GM21528 (cell line): Measurements from ENCODE around the gene COL25A1.
"Not testable (repeated sequence)": the region's sequence is repeated elsewhere in the genome, so short reads cannot be mapped to it uniquely, and the experiment has no call there.

Source experiments
- ATAC-seq: cut with Tn5 transposase; IDR thresholded peaks from one replicate; pipeline ENCODE4 v1.9.1; 2021; ENCODE audit warnings: mild to moderate bottlenecking, moderate library complexity; ENCODE audit not compliant: unreplicated experiment, low FRiP score

Gene COL25A1

GRCh38 chr4:109174224-109174953, 128.1 kb downstream of the COL25A1 start:
- ATAC-seq, result no peak

GRCh38 chr4:109172301-109172700, 130.2 kb downstream of the COL25A1 start:
- no peak for ATAC-seq

DNA sequence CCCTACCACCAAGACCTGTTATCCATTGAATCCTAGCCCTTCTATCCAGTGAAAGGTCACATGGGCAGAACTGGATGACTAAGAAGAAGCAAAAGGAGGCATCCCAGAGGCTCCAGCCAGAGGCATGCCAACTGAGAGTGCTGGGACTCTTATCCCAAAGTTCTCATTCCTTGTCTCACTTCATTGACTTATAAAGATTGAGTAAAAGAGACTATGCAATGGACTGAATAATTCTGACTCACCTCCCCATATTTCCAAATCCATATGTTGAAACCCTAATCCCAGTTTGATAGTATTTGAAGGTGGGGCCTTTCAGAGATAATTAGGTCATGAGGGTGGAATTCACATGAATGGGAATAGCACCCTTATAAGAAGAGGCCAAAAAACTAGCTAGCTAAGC, 131.4 kb downstream of the COL25A1 start:
- no peak for ATAC-seq

DNA sequence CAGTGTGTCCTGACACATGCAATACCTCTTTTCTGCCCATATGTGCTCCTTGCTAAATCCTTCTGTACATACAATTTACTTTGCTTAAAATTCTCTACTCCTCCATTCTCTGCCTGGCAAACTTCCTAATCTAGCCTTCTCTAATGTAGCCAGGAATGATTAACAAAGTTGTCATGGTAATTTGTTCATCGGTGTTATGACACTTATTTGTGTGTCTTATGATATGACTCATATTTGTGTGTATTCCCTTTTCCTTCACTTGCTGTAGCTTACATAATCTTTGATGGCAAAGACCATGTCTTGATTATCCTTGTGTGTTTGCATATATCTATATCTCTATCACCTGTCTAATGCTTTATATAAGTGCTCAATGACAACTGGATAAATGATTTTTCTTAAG, 133.3 kb downstream of the COL25A1 start:
- no peak for ATAC-seq

DNA sequence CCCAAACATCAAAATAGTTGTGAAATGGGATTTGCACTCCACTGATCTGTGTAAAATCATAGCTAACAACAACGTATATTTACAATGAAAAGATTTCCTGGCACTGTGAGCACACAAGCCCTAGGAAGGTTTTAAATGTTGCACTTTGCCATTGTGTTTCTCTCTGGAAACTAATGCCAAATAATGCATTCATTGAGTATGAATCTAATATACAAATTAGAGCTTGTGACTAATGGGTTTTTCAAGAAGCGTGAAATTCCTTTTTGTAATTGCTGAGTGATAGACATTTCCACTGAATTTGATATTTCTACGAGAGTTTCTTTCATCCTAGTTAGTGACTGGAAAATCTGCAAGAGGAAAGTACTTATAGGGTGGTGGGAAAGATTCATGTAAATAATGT, 135.9 kb downstream of the COL25A1 start:
- ATAC-seq, result no peak

DNA sequence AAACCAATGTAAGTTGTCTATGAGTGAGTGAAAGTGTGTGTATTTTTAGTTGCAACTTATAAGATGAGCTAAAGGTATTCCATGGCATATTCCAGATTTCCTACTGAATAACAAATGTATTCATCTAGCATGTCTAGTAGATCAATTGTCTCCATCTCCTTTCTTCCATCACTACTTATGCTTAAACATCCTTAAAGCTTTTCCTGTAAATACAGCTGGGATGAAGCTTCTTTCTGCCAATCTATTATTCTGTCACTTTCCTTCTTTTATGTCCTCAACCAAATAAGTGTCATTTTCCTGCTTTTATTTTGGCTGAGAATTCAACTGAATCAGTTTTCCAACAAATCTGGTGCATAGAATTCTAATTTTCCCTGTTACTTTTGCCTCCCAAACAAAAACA, 136.3 kb downstream of the COL25A1 start:
- no peak for ATAC-seq

DNA sequence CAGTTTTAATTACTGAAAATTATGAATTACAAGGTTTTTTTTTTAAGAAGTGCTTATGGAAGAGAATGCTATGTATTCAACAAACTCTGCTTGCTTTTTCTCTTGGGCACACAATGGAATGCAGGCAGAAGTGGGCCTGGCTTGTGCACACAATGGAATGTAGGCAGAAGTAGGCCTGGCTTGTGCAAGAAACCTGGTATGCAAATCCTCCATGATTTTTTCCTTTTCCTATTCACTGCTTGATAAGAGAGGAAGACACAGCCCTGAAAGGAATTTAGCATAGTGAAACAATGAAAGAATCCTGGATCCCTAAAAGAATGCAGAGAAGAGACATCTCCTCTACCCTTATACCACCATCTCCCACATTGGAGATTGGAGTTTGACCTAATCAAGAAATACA, 138.4 kb downstream of the COL25A1 start:
- no peak for ATAC-seq

DNA sequence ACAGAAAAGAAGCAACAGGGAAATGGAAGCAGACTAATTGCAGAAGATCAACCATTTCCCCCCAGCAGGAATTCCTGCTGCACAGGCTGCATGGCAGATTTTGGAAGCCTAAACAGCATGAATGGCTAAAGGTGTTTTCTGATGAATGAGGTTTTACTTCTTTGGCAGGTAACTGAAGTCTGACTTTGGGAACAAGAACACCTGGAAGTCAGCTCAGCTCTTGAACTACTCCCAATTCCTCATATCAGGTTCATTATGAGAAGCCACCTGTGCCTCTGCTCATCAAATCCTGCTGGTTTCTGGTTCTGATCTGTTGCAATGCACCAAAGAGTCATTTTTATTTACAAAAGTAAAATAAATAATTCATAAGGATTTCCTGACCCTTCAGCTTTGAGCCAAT, 139.0 kb downstream of the COL25A1 start:
- no peak for ATAC-seq

GRCh38 chr4:109162759-109163158, 139.7 kb downstream of the COL25A1 start:
- no peak for ATAC-seq

DNA sequence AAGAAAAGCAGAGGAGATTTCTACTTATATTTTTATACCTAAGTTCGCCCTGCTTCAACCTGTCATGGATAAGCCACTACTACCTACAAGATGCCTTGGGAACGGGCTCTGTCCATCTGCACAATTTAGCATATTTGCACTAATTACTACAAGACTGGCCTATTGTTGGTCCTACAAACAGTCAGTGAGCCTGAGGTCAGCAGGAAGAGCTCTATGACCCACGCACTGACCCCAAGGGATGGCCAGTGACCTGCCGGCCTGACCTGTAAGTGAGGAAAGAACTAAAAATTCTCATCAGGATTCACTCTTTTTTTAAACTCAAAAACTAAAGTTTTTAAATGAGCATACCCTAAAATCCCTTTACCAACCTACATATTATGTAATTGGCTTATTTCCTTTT, 142.0 kb downstream of the COL25A1 start:
- ATAC-seq, result no peak

- no peak for ATAC-seq
Observed at GRCh38 chr4:109157696-109158095, 144.8 kb downstream of the COL25A1 start.

DNA sequence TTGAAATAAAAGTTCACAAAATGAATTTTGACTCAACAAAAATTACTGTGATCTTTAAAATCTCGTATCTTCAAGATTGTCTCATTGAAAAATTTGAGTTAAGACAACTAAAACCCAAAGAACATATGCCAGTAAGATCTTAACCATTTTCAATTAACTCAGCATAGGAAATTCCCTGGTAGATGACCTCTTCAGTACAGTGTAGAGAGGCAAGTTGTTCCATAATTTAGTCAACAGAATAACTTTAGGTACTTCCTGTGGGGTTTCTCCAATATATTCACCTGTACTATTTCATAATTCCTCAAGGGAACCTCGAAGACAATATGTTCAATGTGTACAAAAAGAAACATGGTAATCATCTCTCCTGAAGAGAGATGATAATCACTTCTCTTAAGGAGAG, 145.3 kb downstream of the COL25A1 start:
- ATAC-seq, result no peak

DNA sequence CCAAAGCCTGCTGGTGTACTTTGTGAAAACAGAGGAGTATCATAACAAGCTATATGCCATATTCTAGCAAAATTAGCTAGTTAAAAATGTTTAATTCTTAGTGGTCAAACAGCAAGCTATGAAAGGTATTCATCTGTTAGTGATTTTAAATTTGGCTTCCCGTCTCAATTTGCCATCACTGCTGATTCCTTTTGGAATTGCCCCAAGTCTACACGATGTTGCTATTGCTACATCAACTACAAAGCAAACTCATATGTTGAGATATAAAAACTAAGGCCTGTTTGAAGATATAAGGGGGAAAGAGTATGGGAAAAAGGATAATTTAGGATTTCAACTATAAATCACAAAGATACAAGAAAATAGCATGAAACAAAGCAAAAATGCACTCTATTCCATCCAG, 146.1 kb downstream of the COL25A1 start:
- no peak for ATAC-seq

DNA sequence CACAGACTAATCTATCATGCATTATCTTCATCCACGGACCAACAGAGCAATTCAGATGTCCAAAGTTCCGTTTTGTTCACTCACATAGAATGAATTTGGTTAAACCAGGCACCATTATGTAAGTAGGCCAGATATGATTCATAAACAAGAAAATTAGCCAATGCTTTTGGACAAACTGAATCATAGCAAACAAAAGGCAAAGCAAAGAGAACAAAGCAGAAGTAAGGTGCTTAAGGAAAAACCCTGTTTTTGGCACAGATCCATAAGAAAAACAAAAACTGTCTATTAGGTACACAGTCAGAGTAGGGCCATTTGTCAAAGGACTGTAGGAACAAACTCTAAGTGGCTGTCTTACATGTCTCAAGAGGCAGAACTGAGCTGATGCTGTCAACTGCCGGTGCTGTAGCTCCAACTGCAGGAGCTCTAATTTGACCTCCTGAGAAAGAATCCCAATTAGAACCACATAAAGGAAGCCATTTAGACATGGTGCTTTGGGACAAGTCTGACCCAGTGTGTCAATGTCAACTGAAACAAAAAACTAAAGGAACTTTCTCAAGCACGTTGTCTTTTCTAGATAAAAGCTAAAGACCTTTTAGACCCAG, 146.7 kb downstream of the COL25A1 start:
- ATAC-seq, result no peak

GRCh38 chr4:109155084-109155483, 147.4 kb downstream of the COL25A1 start:
- no peak for ATAC-seq

DNA sequence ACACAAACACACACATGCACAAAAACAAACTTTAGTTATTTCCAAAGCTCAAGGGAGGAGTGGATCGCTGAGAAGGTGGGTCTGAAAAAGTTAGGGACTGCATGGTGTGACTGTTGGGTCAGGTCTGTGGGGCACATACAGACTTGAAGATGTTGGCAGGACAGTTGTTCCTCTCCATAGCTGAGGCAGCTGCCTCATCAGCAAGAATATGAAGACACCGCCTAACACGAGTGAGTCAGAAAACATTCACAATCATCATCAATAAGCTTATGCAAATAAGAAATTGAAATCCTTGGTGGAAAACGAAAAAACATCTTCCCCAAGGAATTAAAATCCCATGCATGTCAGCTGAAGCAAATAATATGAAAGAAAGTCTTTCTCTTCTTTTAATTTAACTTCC, 148.0 kb downstream of the COL25A1 start:
- no peak for ATAC-seq

- ATAC-seq, result no peak
Observed at GRCh38 chr4:109149836-109150235, 152.6 kb downstream of the COL25A1 start.

DNA sequence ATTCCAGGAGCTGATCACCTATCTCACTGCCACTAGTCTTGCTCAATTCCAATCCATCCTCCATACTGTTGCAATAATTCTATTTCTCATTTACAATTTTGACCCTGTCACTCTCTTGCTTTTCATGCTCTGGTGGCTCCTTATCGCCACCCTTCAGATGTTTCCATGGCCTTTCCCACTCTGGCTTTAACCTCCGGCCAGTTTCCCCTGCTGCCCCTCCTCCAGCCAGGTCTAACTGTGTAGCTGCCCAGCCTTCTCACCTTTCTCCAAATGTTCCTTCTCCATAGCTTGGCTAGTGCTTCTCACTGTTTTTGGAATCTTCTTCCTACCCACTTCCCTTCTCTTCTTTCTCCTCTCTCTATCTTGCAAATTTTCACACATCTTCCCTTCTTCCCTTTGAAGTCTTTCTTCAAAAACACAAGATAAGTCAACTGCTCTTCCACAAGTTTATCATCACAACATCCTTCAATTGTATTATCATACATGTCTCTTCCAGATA, 153.8 kb downstream of the COL25A1 start:
- no peak for ATAC-seq

DNA sequence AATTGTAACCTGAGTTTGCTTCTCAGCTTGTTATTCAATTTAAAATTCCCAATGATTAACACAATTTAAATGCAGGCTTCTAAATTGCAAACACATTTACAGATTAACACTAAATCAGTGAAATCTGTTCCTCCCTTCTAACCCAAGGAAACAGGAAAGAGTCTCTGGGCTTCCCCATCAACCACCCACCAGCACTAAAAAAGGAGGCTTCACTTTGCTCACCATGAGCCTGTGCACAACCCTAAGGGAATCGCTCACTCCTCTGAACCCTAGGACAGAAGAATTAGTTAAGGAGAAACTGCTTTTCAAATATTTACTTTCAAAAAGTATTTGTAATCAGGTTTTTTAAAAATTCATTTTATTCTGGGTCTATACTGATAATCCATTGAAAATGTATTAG, 155.3 kb downstream of the COL25A1 start:
- ATAC-seq, result no peak

DNA sequence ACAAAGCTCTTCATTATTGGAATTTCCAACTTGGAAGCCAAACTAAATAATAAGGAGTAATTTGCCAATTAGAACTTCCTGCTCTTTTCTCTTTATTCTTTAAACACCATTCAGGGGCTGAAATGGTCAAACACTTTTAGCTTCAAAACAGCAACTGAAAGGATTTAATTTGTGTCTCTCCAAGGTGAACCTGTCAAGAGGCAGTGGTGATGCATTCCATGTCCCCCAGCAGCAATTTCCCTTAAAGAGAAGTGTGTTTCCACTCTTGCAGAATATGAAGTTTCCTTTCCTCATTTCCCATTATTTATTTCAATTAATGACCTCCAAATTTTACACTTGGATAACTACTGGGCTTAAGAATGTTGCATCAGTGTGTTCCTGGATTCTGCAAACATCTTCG, 156.0 kb downstream of the COL25A1 start:
- ATAC-seq, result no peak

- not testable (repeated sequence) for ATAC-seq
Observed at GRCh38 chr4:109138125-109138524, 164.3 kb downstream of the COL25A1 start.

GRCh38 chr4:109134921-109135320, 167.5 kb downstream of the COL25A1 start:
- no peak for ATAC-seq
